ENCODE measurements around the gene IFI27L2. TPM values are rescaled to one million over a fixed set of nuclear protein-coding genes. Genes with fewer than 3 reads are reported as not detected.

The IFI27L2 gene
- total and polyA plus RNA-seq, 2 experiments from 2014 or later, result 23.4 to 38.5 TPM

GRCh38 chr14:94139006-94139405 lies 9.6 kb upstream of the IFI27L2 start (continued):
- TF ChIP-seq CREB1 (CRISPR knock-in tag; IDR thresholded peaks at IDR 0.05; ENCODE audit: low read depth) (no peak), ZNF114 (CRISPR knock-in tag; IDR thresholded peaks at IDR 0.05) (no peak), ZNF331 (CRISPR knock-in tag; IDR thresholded peaks at IDR 0.05; ENCODE audit: low read depth) (no peak), STAT1 (IDR thresholded peaks at IDR 0.05; ENCODE audit: unreplicated experiment) (no peak), EZH2phosphoT487 (IDR thresholded peaks at IDR 0.05; ENCODE audit: unreplicated experiment) (no peak), REST (IDR thresholded peaks at IDR 0.05; ENCODE audit: unreplicated experiment) (no peak), NANOG (IDR thresholded peaks at IDR 0.05; ENCODE audit: borderline replicate concordance) (no peak)

GRCh38 chr14:94138251-94138650 lies 8.8 kb upstream of the IFI27L2 start:
- Mint-ChIP-seq H3K9me3 (peaks cover 21% of the 10 kb centered on the region), H3K4me3 (no peak overlapping the region), H3K27ac (no peak overlapping the region), H3K36me3 (ENCODE audit: low read depth) (peaks cover 10% of the 10 kb centered on the region; the same call in 2 of the 3 replicates), H3K4me1 (peaks cover 15% of the 10 kb centered on the region), H3K27me3 (ENCODE audit: insufficient read depth, low read depth, poor library complexity) (peaks cover 10% of the 10 kb centered on the region)
- Histone ChIP-seq H3K27ac (ENCODE audit: low read depth) (no peak overlapping the region), H3K9me2 (ENCODE audit: insufficient read depth) (no peaks in the 10 kb centered on the region), H3F3A (replicated peaks; ENCODE audit: low read depth) (no peaks in the 10 kb centered on the region), H3K79me2 (replicated peaks; ENCODE audit: insufficient read depth) (no peaks in the 10 kb centered on the region), H3K36me3 (ENCODE audit: insufficient read depth) (no peaks in the 10 kb centered on the region), H3K4me3 (no peak overlapping the region), H3K4me1 (ENCODE audit: insufficient read depth) (peaks cover 7% of the 10 kb centered on the region; the same call in 1 of the 2 replicates), H4K20me1 (replicated peaks; ENCODE audit: insufficient read depth) (no peaks in the 10 kb centered on the region), H2AFZ (peak overlapping the region; percentile 57; the same call in 1 of the 2 replicates), H3K27me3 (ENCODE audit: insufficient read depth) (no peaks in the 10 kb centered on the region), H3K4me2 (no peak overlapping the region)
- ATAC-seq (no peak), DNase-seq (ENCODE audit: low spot score) (no peak)
- TF ChIP-seq ZNF462 (CRISPR knock-in tag; IDR thresholded peaks at IDR 0.05) (no peak), STAT1 (IDR thresholded peaks at IDR 0.05; ENCODE audit: unreplicated experiment) (no peak), EZH2 (IDR thresholded peaks at IDR 0.05; ENCODE audit: low read depth, unreplicated experiment) (no peak), ZNF114 (CRISPR knock-in tag; IDR thresholded peaks at IDR 0.05) (no peak), ZNF331 (CRISPR knock-in tag; IDR thresholded peaks at IDR 0.05; ENCODE audit: low read depth) (no peak), EZH2phosphoT487 (IDR thresholded peaks at IDR 0.05; ENCODE audit: unreplicated experiment) (no peak), POLR2AphosphoS5 (IDR thresholded peaks at IDR 0.05; ENCODE audit: low read depth) (no peak), JUNB (IDR thresholded peaks at IDR 0.05; ENCODE audit: unreplicated experiment) (no peak), ETS1 (IDR thresholded peaks at IDR 0.05) (no peak), CREB1 (CRISPR knock-in tag; IDR thresholded peaks at IDR 0.05; ENCODE audit: low read depth) (no peak)
